Activated CD8-positive, alpha-beta T cell treated with anti-CD3 and anti-CD28 coated beads, Interleukin-2, amount 10 ng/mL, durations not matched to agents 7 days and 5 days (primary cell): Measurements from ENCODE around the gene SMARCC1. TPM values are rescaled to one million over a fixed set of nuclear protein-coding genes. Genes with fewer than 3 reads are reported as not detected.

ENCODE experiments used
- ATAC-seq: fragments of 150-1000 bp; cut with Tn5 transposase; one replicate; pipeline ENCODE4 v1.10.0; 2021; ENCODE audit warnings: moderate library complexity
- CTCF ChIA-PET: fragments of 350-600 bp; sonication (Branson Sonifier 250); formaldehyde crosslinking; loops from one replicate; lab custom pipeline; 2021; ENCODE audit warnings: antibody characterized with exemption; lab: Charles Lee
- POLR2A ChIA-PET: fragments of 350-600 bp; sonication (Branson Sonifier 250); formaldehyde crosslinking; loops from one replicate; lab custom pipeline; 2021; ENCODE audit warnings: antibody characterized with exemption; lab: Charles Lee
- DNase-seq: peaks from one replicate; pipeline ENCODE4 v3.0.0-alpha.2; 2020
- H3K27ac Mint-ChIP-seq: one replicate; pipeline ENCODE4 v1.8.0; 2021; ENCODE audit warnings: mild to moderate bottlenecking, mixed read lengths
- H3K27me3 Mint-ChIP-seq: one replicate; pipeline ENCODE4 v1.8.0; 2021; ENCODE audit warnings: low read depth, mixed read lengths
- H3K36me3 Mint-ChIP-seq: one replicate; pipeline ENCODE4 v1.8.0; 2021; ENCODE audit warnings: low read depth, mixed read lengths
- H3K4me1 Mint-ChIP-seq: one replicate; pipeline ENCODE4 v1.8.0; 2021; ENCODE audit warnings: low read depth, mixed read lengths
- H3K4me3 Mint-ChIP-seq: one replicate; pipeline ENCODE4 v1.8.0; 2021; ENCODE audit warnings: mild to moderate bottlenecking, mixed read lengths
- H3K9me3 Mint-ChIP-seq: one replicate; pipeline ENCODE4 v1.8.0; 2022; ENCODE audit warnings: mixed read lengths; ENCODE audit not compliant: insufficient read depth
- total RNA-seq, 2 experiments: library from RNA; stranded (reverse); gene quantifications; one replicate each; pipeline ENCODE4 v1.2.3, GENCODE V29; 2021

Gene SMARCC1
- total RNA-seq, 2 experiments from 2014 or later: 76.4 to 98.1 TPM

GRCh38 chr3:47580481-47580880 lies 201.2 kb downstream of the SMARCC1 start:
- CTCF ChIA-PET: no interaction called here
- peaks cover 29% of the 10 kb centered on the region for H3K27me3 Mint-ChIP-seq
- POLR2A ChIA-PET: no interaction called here
- no peaks in the 10 kb centered on the region for H3K9me3 Mint-ChIP-seq
- peaks cover 4% of the 10 kb centered on the region for H3K36me3 Mint-ChIP-seq
- no peak overlapping the region for H3K27ac Mint-ChIP-seq
- DNase-seq (no peak), ATAC-seq (no peak)
- peaks cover 5% of the 10 kb centered on the region for H3K4me1 Mint-ChIP-seq
- H3K4me3 Mint-ChIP-seq: no peak overlapping the region

GRCh38 chr3:47579875-47580274 lies 201.8 kb downstream of the SMARCC1 start:
- H3K4me1 Mint-ChIP-seq: peaks cover 5% of the 10 kb centered on the region
- DNase-seq (no peak), ATAC-seq (no peak)
- ChIA-PET CTCF (no interaction called here), POLR2A (no interaction called here)
- H3K4me3 Mint-ChIP-seq: peak overlapping the region; percentile 4
- H3K36me3 Mint-ChIP-seq: no peaks in the 10 kb centered on the region
- no peak overlapping the region for H3K27ac Mint-ChIP-seq
- H3K27me3 Mint-ChIP-seq: peaks cover 33% of the 10 kb centered on the region
- H3K9me3 Mint-ChIP-seq: no peaks in the 10 kb centered on the region

GRCh38 chr3:47578691-47579632 lies 202.7 kb downstream of the SMARCC1 start, which contains the start of gene CSPG5:
Gene CSPG5, minus strand, starts transcription at chr3:47578865. Its CDS starts 172 bp downstream, at chr3:47578693.
- peak; percentile 57 for ATAC-seq
- H3K36me3 Mint-ChIP-seq: no peaks in the 10 kb centered on the region
- ChIA-PET CTCF (no interaction called here), POLR2A (interaction anchor here (1.3 kb wide), 1 partner anchor 57 kb away, joined by 3 read pairs; no protein-coding TSS in a partner anchor)
- H3K27me3 Mint-ChIP-seq: peaks cover 36% of the 10 kb centered on the region
- peak; percentile 26 for DNase-seq
- no peak within 1 kb of the TSS for H3K27ac Mint-ChIP-seq
- peaks cover 5% of the 10 kb centered on the region for H3K4me1 Mint-ChIP-seq
- peak within 1 kb of the TSS; percentile 60 for H3K4me3 Mint-ChIP-seq
- no peaks in the 10 kb centered on the region for H3K9me3 Mint-ChIP-seq

GRCh38 chr3:47578119-47578632 lies 203.5 kb downstream of the SMARCC1 start:
- POLR2A ChIA-PET: interaction anchor here (1.3 kb wide), 1 partner anchor 56 kb away, joined by 3 read pairs; no protein-coding TSS in a partner anchor
- Mint-ChIP-seq H3K36me3 (no peaks in the 10 kb centered on the region), H3K4me3 (peak overlapping the region; percentile 60), H3K4me1 (peaks cover 5% of the 10 kb centered on the region), H3K27ac (no peak overlapping the region), H3K27me3 (peaks cover 41% of the 10 kb centered on the region), H3K9me3 (no peaks in the 10 kb centered on the region)
- DNase-seq (peak; percentile 49), ATAC-seq (peak; percentile 83)
- CTCF ChIA-PET: no interaction called here

- CTCF ChIA-PET: interaction anchor here (0.6 kb wide), 1 partner anchor 46 kb away, joined by 3 read pairs; no protein-coding TSS in a partner anchor
- ATAC-seq: peak; percentile 35
Measured at GRCh38 chr3:47577583-47578118, 204.0 kb downstream of the SMARCC1 start.

GRCh38 chr3:47573190-47574172 lies 208.2 kb downstream of the SMARCC1 start:
- Mint-ChIP-seq H3K36me3 (no peaks in the 10 kb centered on the region), H3K27me3 (peaks cover 33% of the 10 kb centered on the region), H3K4me1 (peaks cover 5% of the 10 kb centered on the region), H3K27ac (no peak overlapping the region), H3K4me3 (no peak overlapping the region), H3K9me3 (no peaks in the 10 kb centered on the region)
- CTCF ChIA-PET: no interaction called here
- ATAC-seq (no peak), DNase-seq (no peak)
- POLR2A ChIA-PET: interaction anchor here (0.7 kb wide), 1 partner anchor 152 kb away, joined by 3 read pairs; no protein-coding TSS in a partner anchor

More at GRCh38 chr3:47577583-47578118, 204.0 kb downstream of the SMARCC1 start:
- Mint-ChIP-seq H3K9me3 (no peaks in the 10 kb centered on the region), H3K4me1 (peaks cover 5% of the 10 kb centered on the region), H3K27ac (no peak overlapping the region), H3K4me3 (peak overlapping the region; percentile 60), H3K36me3 (no peaks in the 10 kb centered on the region), H3K27me3 (peaks cover 41% of the 10 kb centered on the region)
- no peak for DNase-seq
- POLR2A ChIA-PET: interaction anchor here (1.3 kb wide), 1 partner anchor 55 kb away, joined by 3 read pairs; no protein-coding TSS in a partner anchor

- H3K4me1 Mint-ChIP-seq: no peaks in the 10 kb centered on the region
- H3K27ac Mint-ChIP-seq: no peak overlapping the region
- peaks cover 25% of the 10 kb centered on the region for H3K27me3 Mint-ChIP-seq
- ChIA-PET POLR2A (no interaction called here), CTCF (interaction anchor here (1.3 kb wide), 1 partner anchor 49 kb away, joined by 3 read pairs; no protein-coding TSS in a partner anchor)
- no peaks in the 10 kb centered on the region for H3K9me3 Mint-ChIP-seq
- H3K4me3 Mint-ChIP-seq: no peak overlapping the region
- H3K36me3 Mint-ChIP-seq: no peaks in the 10 kb centered on the region
- DNase-seq (no peak), ATAC-seq (no peak)
Measured at GRCh38 chr3:47571391-47572175, 210.1 kb downstream of the SMARCC1 start.

GRCh38 chr3:47568901-47569300 lies 212.8 kb downstream of the SMARCC1 start:
- ChIA-PET CTCF (interaction anchor here (1.5 kb wide), 1 partner anchor 144 kb away, joined by 3 read pairs; no protein-coding TSS in a partner anchor), POLR2A (no interaction called here)
- no peaks in the 10 kb centered on the region for H3K9me3 Mint-ChIP-seq
- ATAC-seq (no peak), DNase-seq (no peak)
- no peaks in the 10 kb centered on the region for H3K36me3 Mint-ChIP-seq
- H3K27ac Mint-ChIP-seq: no peak overlapping the region
- no peak overlapping the region for H3K4me3 Mint-ChIP-seq
- H3K4me1 Mint-ChIP-seq: no peaks in the 10 kb centered on the region
- peaks cover 14% of the 10 kb centered on the region for H3K27me3 Mint-ChIP-seq

- no peak for ATAC-seq
- no peak overlapping the region for H3K27ac Mint-ChIP-seq
- no peaks in the 10 kb centered on the region for H3K9me3 Mint-ChIP-seq
- POLR2A ChIA-PET: no interaction called here
- H3K4me1 Mint-ChIP-seq: no peaks in the 10 kb centered on the region
- H3K4me3 Mint-ChIP-seq: no peak overlapping the region
- no peak for DNase-seq
- CTCF ChIA-PET: no interaction called here
- peaks cover 9% of the 10 kb centered on the region for H3K27me3 Mint-ChIP-seq
- no peaks in the 10 kb centered on the region for H3K36me3 Mint-ChIP-seq
Measured at GRCh38 chr3:47567149-47567548, 214.5 kb downstream of the SMARCC1 start.

GRCh38 chr3:47566667-47567066 lies 215.0 kb downstream of the SMARCC1 start:
- H3K4me1 Mint-ChIP-seq: no peaks in the 10 kb centered on the region
- POLR2A ChIA-PET: no interaction called here
- ATAC-seq: no peak
- CTCF ChIA-PET: no interaction called here
- no peak overlapping the region for H3K4me3 Mint-ChIP-seq
- H3K36me3 Mint-ChIP-seq: no peaks in the 10 kb centered on the region
- no peak overlapping the region for H3K27ac Mint-ChIP-seq
- no peak for DNase-seq
- H3K27me3 Mint-ChIP-seq: peaks cover 4% of the 10 kb centered on the region
- no peaks in the 10 kb centered on the region for H3K9me3 Mint-ChIP-seq
